HG02571 (cell line): ENCODE data around the gene GALNT14.
"Not testable (repeated sequence)": the region's sequence is repeated elsewhere in the genome, so short reads cannot be mapped to it uniquely, and the experiment has no call there.

Source experiments
- ATAC-seq: cut with Tn5 transposase; IDR thresholded peaks from one replicate; pipeline ENCODE4 v1.9.1; 2021; ENCODE audit warnings: mild to moderate bottlenecking, moderate library complexity; ENCODE audit not compliant: unreplicated experiment

The GALNT14 gene

GRCh38 chr2:31138037-31138962 is at the start of gene GALNT14:
GALNT14 (minus strand) TSS chr2:31138440; CDS start chr2:31138086, 354 bp downstream.
- no peak for ATAC-seq

DNA sequence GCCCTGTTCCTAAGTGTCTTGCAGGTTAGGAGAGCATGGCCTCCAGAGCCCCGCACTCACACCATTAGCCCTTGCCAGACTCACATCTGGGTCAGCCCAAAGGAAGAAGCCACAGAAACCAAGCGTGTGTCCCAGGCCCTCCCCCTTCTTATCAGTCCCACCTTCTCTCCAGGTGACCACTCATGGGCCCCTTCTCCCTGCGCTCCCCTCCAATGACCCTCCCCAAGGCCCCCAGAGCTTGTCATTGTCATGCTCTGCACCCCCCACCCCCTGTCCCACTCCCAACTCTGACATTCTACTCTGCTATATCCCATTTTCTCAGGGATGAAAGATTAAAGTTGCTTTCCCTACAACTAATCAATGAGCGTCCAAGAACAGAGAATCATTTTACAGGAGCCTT is 48.9 kb upstream of the GALNT14 start:
- no peak for ATAC-seq

DNA sequence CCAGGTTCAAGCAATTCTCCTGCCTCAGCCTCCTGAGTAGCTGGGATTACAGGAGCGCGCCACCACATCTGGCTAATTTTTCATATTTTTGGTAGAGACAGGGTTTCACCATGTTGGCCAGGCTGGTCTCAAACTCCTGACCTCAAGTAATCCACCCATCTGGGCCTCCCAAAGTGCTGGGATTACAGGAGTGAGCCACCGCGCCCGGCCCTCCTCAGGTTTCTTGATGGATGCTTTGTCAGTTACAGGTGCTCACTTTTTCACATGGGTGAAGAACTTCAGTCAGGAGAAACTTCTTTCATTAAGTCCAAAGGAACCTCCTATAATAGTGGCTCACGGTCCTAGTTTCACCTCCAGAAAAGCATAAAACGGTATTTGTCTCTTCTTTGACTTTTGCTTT is 45.7 kb upstream of the GALNT14 start:
- not testable (repeated sequence) for ATAC-seq

GRCh38 chr2:31176742-31177141 is 38.5 kb upstream of the GALNT14 start:
- ATAC-seq: no peak

DNA sequence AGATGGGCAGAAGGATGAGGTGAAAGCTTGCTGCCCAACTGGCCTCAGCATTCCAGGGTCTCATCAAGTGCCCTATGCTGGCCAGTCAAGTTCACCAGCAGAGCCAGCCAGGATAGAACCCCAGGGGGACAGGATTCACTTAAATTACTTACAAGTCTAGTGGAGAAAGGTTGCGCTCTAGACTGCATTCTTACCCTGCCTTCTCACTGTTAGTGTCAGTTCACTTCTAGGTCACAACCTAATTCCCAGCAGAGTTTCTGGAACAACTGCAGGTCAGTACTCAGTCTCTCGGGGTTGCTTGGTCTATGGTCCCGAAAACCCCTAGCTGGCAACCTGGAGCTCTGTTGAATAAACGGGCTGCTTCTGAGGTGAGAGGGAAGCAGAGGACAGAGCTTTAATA is 32.9 kb upstream of the GALNT14 start:
- no peak for ATAC-seq

DNA sequence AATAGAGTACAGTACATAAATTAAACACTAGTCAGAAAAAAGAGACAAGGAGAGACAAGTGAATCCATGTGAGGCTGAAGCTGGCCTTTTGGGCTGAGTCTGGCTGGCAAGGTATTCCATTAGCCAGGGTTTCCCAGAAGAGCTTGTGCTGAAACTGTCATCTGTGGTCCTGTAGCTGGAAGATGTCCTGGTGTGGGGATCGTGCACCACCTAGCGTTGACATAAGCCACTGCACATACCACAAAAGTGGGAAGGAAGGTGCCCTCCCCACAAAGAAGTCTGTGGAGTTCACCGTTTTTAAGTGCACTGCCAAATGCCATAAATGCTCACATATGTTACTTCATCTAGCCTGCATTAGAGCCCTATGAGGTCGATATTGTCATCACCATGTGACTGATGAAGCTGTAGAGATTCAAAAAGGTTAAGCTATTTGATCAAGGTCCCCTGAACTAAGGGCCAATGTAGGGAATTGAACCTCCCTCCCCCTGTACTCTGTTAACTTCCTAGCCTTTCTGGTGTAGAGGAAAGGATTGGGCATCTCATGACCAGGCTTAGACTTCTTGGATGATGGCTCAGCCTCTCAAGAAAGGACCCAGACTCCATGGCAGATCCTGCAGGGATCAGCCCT is 31.9 kb upstream of the GALNT14 start:
- peak; percentile 84 for ATAC-seq

DNA sequence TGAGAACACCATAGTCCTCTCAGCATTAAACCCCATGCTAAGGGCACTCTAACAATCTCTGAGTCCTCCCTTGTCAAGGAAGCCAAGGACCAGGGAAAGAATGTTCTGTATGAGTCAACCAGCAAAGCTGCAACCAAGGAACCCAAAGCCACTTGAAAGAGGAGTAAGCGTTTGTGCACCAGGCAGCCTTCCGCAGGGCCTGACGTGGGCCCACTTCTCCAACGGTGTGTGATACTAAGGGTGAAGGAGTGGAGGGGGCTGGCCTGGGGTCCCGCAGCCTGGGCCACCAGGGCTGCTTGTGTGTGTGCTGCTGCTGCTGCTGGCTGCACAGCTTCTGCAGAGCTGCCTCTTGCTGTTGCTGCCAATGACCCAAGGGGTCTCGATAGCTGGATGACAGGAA is 30.1 kb upstream of the GALNT14 start:
- no peak for ATAC-seq

DNA sequence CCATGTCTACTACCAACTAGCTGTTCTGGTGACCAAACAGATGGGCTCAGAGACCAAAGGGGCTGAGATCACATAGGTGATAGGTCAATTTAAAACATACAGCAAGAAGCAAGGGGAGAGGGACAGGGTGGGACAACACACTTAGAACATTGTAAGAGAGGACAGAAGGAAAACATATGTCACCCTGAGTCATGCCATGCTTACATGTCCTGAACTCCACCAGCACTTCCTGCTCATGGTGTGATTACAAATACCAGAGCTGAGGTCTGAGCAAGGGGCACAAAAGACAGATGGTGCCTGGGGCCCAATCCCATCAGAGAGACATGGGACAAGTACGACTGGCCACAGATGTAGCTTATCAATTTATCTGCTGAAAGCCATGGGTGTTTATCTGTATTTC is 28.7 kb upstream of the GALNT14 start:
- no peak for ATAC-seq

DNA sequence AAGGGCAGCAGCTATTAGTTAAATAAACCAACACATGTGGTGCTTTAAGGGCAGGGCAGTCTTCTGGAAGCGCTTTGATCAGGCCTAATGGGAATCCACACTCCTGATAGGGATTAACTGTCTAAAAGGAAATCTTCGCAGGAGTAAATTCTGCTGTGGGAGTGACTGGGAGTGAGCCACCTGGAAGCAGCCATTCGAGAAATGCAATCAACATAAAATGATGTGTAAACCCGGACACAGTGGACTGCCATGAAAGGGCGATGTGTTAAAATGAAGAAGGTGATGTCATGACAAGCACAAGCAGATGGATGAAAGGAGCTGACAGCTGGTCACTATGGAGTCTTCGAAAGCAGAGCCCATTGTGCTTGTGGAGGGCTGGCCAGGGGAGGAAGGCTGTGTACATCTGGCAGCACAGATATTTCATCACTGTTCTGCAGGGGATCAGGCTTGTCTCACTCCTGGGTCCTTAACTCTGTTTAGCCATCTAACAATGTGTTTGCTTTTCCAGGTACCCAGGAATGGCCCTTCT is 24.8 kb upstream of the GALNT14 start:
- ATAC-seq: no peak

GRCh38 chr2:31161637-31162036 is 23.4 kb upstream of the GALNT14 start:
- ATAC-seq: no peak

GRCh38 chr2:31151501-31151900 is 13.3 kb upstream of the GALNT14 start:
- ATAC-seq: no peak

DNA sequence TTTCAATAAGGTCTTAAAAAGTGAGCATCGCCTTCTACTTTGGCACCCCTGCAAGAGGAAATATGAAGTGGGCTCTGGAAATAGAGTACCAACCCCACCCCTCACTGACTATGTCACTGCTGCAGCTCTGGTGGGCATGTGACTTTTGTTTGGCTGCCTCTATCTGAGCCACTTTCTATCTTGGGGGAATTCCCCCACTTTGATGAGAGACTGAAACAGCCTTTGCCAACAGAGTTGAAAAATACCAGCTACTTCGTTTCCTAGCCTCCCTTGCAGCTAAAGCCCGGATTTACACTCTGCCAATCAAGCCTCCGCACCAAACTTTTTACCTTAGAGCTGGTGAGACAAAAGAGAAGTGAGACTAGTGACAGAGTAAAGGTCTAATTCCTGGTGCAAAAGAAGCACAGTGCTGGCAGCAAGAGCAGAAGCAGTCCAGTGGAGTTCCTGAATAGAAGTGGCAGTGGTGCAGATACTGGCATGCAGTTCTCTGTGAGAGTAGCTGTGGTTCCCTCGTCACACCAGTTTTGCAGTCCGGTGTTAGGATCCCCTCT is 12.0 kb upstream of the GALNT14 start:
- no peak for ATAC-seq

- no peak for ATAC-seq
Measured at GRCh38 chr2:31148514-31148913, 10.3 kb upstream of the GALNT14 start.

GRCh38 chr2:31147645-31148044 is 9.4 kb upstream of the GALNT14 start:
- no peak for ATAC-seq

- ATAC-seq: no peak
Measured at GRCh38 chr2:31142110-31142509, 3.9 kb upstream of the GALNT14 start.

DNA sequence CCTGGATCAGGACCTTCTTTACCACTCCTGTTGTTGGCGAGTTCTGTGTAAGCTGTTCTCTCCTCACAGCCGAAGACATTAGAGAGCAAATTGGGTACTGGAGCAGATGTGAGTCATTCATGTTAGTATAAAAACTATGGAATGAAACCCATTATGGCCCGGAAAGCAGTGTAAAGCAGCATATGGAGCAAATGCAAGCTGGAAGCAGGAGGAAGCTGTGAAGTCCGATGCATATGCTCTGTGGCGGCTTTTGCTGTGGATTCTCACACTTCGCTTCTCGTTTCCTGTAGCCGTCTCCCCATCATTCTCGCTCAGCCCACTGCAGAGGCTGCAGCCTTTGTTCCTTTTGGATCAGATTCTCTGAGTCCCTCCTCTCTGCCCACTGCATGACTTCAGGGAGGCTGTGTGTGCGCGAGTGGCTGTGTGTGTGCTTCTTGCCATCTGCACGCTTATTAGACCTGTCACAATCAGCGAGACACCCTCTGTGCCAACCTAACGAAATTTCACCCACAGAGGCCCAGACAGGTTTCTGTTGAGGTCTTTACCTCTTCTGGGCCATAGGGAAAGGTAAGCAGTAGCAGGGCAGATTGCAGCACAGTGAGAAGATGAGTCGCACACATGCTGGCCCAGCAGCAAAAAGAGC is 3.3 kb upstream of the GALNT14 start:
- no peak for ATAC-seq

DNA sequence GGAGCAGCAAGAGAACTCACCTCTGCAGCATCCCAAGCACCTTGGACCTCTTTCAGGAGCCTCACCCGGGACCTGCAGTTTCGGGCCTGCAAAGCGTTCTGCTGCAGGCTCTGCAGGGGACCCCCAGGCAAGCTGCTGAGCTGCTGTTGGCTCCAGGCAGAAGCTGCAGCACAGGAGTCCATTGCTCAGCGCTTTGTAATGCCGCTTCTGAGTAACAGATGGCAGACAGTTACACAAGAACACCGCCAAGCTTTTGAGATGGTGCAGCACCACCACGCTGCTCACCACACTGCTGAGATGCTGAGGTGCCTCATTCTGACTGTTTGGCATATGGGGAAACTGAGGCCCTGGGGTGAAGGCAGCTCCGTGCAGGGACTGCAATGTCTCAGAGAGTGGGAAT is 1.9 kb upstream of the GALNT14 start:
- ATAC-seq: no peak

- ATAC-seq: no peak
Measured at GRCh38 chr2:31139671-31140070, 1.4 kb upstream of the GALNT14 start.

DNA sequence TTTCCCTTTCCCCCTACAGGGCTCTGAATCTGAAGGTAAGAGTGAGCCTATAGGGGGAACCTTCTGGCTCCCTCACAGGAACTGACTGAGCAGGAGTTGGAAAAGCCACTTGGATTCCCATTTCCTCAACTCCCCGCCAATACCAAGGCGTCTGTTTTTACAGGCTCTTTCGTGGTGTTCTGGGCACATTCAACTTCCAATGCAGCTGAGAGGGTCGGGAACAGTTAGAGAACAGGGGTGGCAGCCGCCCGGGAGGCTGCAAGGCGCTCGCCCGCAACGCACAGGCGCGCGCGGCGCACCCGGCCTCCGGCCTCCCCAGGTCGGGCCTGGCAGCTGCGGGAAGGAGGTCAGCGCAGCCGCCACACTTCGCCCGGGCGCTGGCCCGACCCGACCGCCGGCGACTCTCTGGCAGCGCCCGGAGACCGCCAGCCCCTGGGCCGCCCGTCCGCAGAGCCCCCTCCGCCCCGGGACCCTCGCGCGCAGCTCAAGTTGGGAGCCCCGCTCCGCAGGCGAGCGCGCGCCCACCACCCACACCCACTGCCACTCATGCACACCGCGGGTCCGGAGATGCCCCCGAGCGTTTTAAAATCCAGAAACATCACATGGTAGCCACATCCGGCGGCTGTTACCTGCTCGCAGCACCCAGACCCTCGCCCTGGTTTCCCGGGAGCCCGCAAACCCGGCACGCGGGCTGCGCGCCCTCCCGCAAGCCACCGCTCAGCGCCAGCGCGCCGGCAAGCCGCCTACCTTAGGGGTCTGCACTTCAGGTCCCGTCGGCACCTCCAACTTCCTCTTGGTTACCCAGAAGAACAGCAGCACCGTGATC is 816 bp downstream of the GALNT14 start:
- no peak for ATAC-seq

DNA sequence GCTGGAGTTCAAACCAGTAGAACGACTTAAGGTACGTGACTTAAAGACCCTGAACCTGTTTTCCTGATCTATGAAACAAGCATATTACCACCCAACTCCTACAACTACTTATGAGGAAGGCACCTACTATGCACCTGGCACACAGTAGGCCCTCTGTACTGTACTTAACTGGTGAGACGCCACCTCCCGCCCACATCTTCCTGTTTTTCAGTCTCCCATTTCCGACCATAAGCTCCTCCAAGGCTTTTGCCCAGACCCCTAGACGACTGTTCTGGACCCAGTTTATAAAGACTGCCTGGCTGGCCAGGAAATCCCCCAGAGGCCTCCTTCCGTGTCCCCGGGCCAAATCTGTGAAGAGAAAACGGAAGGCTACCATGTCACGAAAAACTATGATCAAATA is 1.5 kb downstream of the GALNT14 start:
- no peak for ATAC-seq
